Keratinocyte (primary cell): Measurements from ENCODE around the gene EPSTI1. TPM values are rescaled to one million over a fixed set of nuclear protein-coding genes. Genes with fewer than 3 reads are reported as not detected.

Experiments used
- DNase-seq: peaks from one replicate; pipeline ENCODE4 v3.0.0-alpha.2; 2011; ENCODE audit warnings: low read depth, missing footprints, low spot score
- FAIRE-seq: peaks from 2 replicates; lab custom pipeline; 2011; peaks lifted over from hg19 to GRCh38; lab: Jason Lieb, UNC
- H2AFZ ChIP-seq: 2 replicates; pipeline ENCODE4 v1.6.0; 2012; ENCODE audit warnings: low read length, control low read depth, inconsistent platforms; ENCODE audit not compliant: control insufficient read depth
- H3K27ac ChIP-seq: 2 replicates; pipeline ENCODE4 v1.5.1; 2011; ENCODE audit warnings: low read length; ENCODE audit not compliant: control insufficient read depth, insufficient read depth
- H3K27me3 ChIP-seq: 3 replicates; pipeline ENCODE4 v1.6.0; 2011; ENCODE audit warnings: low read length; ENCODE audit not compliant: control insufficient read depth, insufficient read depth; ENCODE audit errors: extremely low read depth
- H3K36me3 ChIP-seq, 2 experiments: 2 replicates in 1 of 2; 3 replicates in 1 of 2; pipeline ENCODE4 v1.5.1; 2011; ENCODE audit warnings: low read length in 2 of 2, mild to moderate bottlenecking in 1 of 2; ENCODE audit not compliant: control insufficient read depth in 2 of 2, insufficient read depth in 2 of 2; ENCODE audit errors: extremely low read depth in 1 of 2
- H3K4me1 ChIP-seq: 3 replicates; pipeline ENCODE4 v1.5.1; 2011; ENCODE audit warnings: low read length; ENCODE audit not compliant: control insufficient read depth, insufficient read depth; ENCODE audit errors: extremely low read depth
- H3K4me2 ChIP-seq: 3 replicates; pipeline ENCODE4 v1.6.0; 2011; ENCODE audit warnings: low read depth, low read length; ENCODE audit not compliant: control insufficient read depth, insufficient read depth; ENCODE audit errors: extremely low read depth
- H3K4me3 ChIP-seq, 3 experiments: fragments of 200-600 bp in 1 of 3; sonication (generic) in 1 of 3; 2 replicates in 2 of 3; 3 replicates in 1 of 3; pipeline ENCODE4 v1.5.1; 2011 to 2016; ENCODE audit warnings: low read length in 3 of 3, mild to moderate bottlenecking in 3 of 3, control low read depth in 2 of 3, inconsistent platforms in 1 of 3, low read depth in 1 of 3, mixed read lengths in 1 of 3, mixed run types in 1 of 3, moderate library complexity in 1 of 3; ENCODE audit not compliant: control insufficient read depth in 2 of 3, insufficient read depth in 2 of 3; ENCODE audit errors: extremely low read depth in 1 of 3
- H3K79me2 ChIP-seq: 2 replicates; pipeline ENCODE4 v1.6.0; 2012; ENCODE audit warnings: low read length; ENCODE audit not compliant: control insufficient read depth, insufficient read depth
- H3K9ac ChIP-seq: 3 replicates; pipeline ENCODE4 v1.6.0; 2011; ENCODE audit warnings: low read length; ENCODE audit not compliant: control insufficient read depth, insufficient read depth; ENCODE audit errors: extremely low read depth
- H3K9me1 ChIP-seq: 3 replicates; pipeline ENCODE4 v1.6.0; 2011; ENCODE audit warnings: low read length; ENCODE audit not compliant: control insufficient read depth, insufficient read depth; ENCODE audit errors: extremely low read depth
- H3K9me3 ChIP-seq: 2 replicates; pipeline ENCODE4 v1.5.1; 2012; ENCODE audit warnings: low read depth, low read length; ENCODE audit not compliant: control insufficient read depth
- H4K20me1 ChIP-seq: 3 replicates; pipeline ENCODE4 v1.6.0; 2011; ENCODE audit warnings: low read length; ENCODE audit not compliant: control insufficient read depth, insufficient read depth; ENCODE audit errors: extremely low read depth
- EZH2 ChIP-seq: IDR thresholded peaks from one replicate; pipeline ENCODE4 v1.6.1; 2012; ENCODE audit warnings: inconsistent platforms, mild to moderate bottlenecking, low read length, moderate library complexity
- dilution Hi-C: fragments of 300-500 bp; cut with MboI; formaldehyde crosslinking; loops from one replicate; pipeline ENCODE4 v1.7.0; 2020; ENCODE audit warnings: low sequenced_read_pairs; ENCODE audit not compliant: extremely low pct_ligation_motif_present
- polyA plus RNA-seq, 5 experiments: library from polyadenylated mRNA; depleted of rRNA in 3 of 5; stranded (reverse) in 3 of 5; stranded (forward) in 1 of 5; unstranded in 1 of 5; fragments of >200 nt; gene quantifications; 1 replicate in 1 of 5; 2 replicates in 3 of 5; 3 replicates in 1 of 5; pipeline versions ENCODE4 v1.2.1 to v1.2.3, GENCODE V29; 2011 to 2012; ENCODE audit warnings: missing spikeins in 2 of 5, low read depth in 1 of 5, low replicate concordance in 1 of 5
- TF ChIP-seq, protein P1 (sequence below), 3 experiments: IDR thresholded peaks in 1 of 3; conservative IDR thresholded peaks in 1 of 3; optimal IDR thresholded peaks in 1 of 3; 2 replicates in 2 of 3; 3 replicates in 1 of 3; pipeline versions ENCODE3 to v1.5.1; 2011; ENCODE audit warnings: low read length in 3 of 3, mild to moderate bottlenecking in 3 of 3, moderate library complexity in 2 of 3, control low read depth in 1 of 3, inconsistent platforms in 1 of 3; ENCODE audit not compliant: insufficient read depth in 2 of 3; ENCODE audit errors: extremely low read depth in 1 of 3

EPSTI1 gene
- polyA plus RNA-seq, 1 donor (not counting 4 experiments of a cell fraction or from before 2014, with no cell fraction given) = 13.0 TPM

DNA sequence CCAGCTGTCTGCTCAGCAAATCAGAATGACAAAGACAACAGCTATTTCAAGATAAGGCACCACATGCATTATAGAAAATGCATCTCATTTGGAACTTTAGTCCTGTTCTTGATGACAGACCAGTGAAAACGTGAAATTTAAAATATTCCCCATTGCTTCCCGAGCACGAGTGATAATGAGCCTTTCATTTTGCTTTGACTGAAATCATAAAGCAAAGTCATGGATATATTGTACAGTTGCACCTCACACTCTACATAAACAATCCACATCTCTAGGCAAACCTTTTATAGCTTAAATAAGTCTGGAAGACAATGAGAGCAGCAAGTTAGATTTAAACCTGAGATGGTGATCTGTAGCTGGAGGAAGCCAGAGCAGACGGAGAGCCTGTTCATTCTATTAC, 131.6 kb downstream of the EPSTI1 start:
- H2AFZ ChIP-seq = no peak overlapping the region
- TF ChIP-seq EZH2 = no peak
- TF ChIP-seq, protein P1, sequence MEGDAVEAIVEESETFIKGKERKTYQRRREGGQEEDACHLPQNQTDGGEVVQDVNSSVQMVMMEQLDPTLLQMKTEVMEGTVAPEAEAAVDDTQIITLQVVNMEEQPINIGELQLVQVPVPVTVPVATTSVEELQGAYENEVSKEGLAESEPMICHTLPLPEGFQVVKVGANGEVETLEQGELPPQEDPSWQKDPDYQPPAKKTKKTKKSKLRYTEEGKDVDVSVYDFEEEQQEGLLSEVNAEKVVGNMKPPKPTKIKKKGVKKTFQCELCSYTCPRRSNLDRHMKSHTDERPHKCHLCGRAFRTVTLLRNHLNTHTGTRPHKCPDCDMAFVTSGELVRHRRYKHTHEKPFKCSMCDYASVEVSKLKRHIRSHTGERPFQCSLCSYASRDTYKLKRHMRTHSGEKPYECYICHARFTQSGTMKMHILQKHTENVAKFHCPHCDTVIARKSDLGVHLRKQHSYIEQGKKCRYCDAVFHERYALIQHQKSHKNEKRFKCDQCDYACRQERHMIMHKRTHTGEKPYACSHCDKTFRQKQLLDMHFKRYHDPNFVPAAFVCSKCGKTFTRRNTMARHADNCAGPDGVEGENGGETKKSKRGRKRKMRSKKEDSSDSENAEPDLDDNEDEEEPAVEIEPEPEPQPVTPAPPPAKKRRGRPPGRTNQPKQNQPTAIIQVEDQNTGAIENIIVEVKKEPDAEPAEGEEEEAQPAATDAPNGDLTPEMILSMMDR (optimal IDR thresholded peaks at IDR 0.05 in 1 of 3, IDR thresholded peaks at IDR 0.05 in 1 of 3, conservative IDR thresholded peaks at IDR 0.05 in 1 of 3; ENCODE audit: extremely low read depth in 1 of 3, insufficient read depth in 2 of 3, low read length in 3 of 3) = no peak
- no peaks in the 10 kb centered on the region for H3K27me3 ChIP-seq
- no peaks in the 10 kb centered on the region for H3K79me2 ChIP-seq
- H3K9me1 ChIP-seq = no peaks in the 10 kb centered on the region
- no peak for DNase-seq
- no peak overlapping the region for H3K9ac ChIP-seq
- FAIRE-seq = no peak
- no peaks in the 10 kb centered on the region for H3K36me3 ChIP-seq
- H4K20me1 ChIP-seq = no peaks in the 10 kb centered on the region
- no peak overlapping the region for H3K4me3 ChIP-seq
- no peak overlapping the region for H3K27ac ChIP-seq
- H3K4me2 ChIP-seq = no peak overlapping the region
- dilution Hi-C loops = no loop called here
- no peaks in the 10 kb centered on the region for H3K4me1 ChIP-seq
- no peaks in the 10 kb centered on the region for H3K9me3 ChIP-seq

GRCh38 chr13:42859760-42860159, 132.3 kb downstream of the EPSTI1 start:
- no peak overlapping the region for H3K9ac ChIP-seq
- no peaks in the 10 kb centered on the region for H3K9me1 ChIP-seq
- TF ChIP-seq, protein P1 (optimal IDR thresholded peaks at IDR 0.05 in 1 of 3, IDR thresholded peaks at IDR 0.05 in 1 of 3, conservative IDR thresholded peaks at IDR 0.05 in 1 of 3; ENCODE audit: extremely low read depth in 1 of 3, insufficient read depth in 2 of 3, low read length in 3 of 3) = no peak
- TF ChIP-seq EZH2 = no peak
- H3K9me3 ChIP-seq = no peaks in the 10 kb centered on the region
- no peaks in the 10 kb centered on the region for H3K36me3 ChIP-seq
- H3K27ac ChIP-seq = no peak overlapping the region
- H3K4me3 ChIP-seq = no peak overlapping the region
- no peaks in the 10 kb centered on the region for H3K79me2 ChIP-seq
- H3K4me1 ChIP-seq = no peaks in the 10 kb centered on the region
- no peaks in the 10 kb centered on the region for H3K27me3 ChIP-seq
- no peak overlapping the region for H3K4me2 ChIP-seq
- H2AFZ ChIP-seq = no peak overlapping the region
- no peak for DNase-seq
- H4K20me1 ChIP-seq = no peaks in the 10 kb centered on the region
- dilution Hi-C loops = no loop called here
- FAIRE-seq = no peak
